ENCODE measurements around the gene NCBP1.

DNA sequence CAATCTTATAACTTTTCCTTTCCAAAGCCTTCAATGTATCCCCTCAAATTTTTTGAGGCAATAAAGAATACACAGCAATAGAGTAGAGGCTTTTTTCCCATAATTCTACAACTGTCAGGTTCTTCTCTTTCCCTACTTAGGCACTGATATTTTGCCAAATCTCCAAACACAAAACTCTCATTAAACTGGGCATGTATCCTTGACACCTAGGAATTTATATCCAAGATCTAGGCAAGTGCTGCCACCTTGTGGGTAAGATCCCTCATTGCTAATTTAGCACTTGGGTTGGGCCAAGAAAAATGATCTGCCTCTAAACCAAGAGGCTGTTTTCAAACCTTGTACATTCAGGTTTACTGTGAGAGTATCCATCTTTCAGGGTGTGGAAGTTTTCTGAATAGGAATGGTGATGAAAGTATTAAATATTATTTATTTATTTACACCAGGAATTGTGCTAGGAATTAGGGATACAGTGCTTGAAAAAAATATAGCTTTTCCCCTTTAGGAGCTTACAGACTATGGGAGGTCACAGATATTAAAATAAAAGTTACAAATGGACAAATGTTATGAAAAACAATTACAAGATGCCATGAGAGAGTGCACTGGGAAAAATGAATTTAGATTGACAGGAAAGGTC is 18.1 kb upstream of the NCBP1 start:
- TF ChIP-seq, protein P1, sequence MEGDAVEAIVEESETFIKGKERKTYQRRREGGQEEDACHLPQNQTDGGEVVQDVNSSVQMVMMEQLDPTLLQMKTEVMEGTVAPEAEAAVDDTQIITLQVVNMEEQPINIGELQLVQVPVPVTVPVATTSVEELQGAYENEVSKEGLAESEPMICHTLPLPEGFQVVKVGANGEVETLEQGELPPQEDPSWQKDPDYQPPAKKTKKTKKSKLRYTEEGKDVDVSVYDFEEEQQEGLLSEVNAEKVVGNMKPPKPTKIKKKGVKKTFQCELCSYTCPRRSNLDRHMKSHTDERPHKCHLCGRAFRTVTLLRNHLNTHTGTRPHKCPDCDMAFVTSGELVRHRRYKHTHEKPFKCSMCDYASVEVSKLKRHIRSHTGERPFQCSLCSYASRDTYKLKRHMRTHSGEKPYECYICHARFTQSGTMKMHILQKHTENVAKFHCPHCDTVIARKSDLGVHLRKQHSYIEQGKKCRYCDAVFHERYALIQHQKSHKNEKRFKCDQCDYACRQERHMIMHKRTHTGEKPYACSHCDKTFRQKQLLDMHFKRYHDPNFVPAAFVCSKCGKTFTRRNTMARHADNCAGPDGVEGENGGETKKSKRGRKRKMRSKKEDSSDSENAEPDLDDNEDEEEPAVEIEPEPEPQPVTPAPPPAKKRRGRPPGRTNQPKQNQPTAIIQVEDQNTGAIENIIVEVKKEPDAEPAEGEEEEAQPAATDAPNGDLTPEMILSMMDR (IDR thresholded peaks at IDR 0.05), result peak; percentile 91
- no peak for TF ChIP-seq EZH2 (IDR thresholded peaks at IDR 0.05)
- TF ChIP-seq EZH2phosphoT487 (IDR thresholded peaks at IDR 0.05), result no peak

Measured in neural progenitor cell (in vitro differentiated cells).